IPS-NIHi11 (cell line): ENCODE results near the gene MAPK4.
A peak's percentile ranks its signal among the peaks of the same experiment; 100 is the strongest.

Experiments
- DNase-seq: peaks from one replicate; pipeline ENCODE4 v3.0.0; 2012; ENCODE audit warnings: mixed read lengths, low spot score

MAPK4 gene

DNA sequence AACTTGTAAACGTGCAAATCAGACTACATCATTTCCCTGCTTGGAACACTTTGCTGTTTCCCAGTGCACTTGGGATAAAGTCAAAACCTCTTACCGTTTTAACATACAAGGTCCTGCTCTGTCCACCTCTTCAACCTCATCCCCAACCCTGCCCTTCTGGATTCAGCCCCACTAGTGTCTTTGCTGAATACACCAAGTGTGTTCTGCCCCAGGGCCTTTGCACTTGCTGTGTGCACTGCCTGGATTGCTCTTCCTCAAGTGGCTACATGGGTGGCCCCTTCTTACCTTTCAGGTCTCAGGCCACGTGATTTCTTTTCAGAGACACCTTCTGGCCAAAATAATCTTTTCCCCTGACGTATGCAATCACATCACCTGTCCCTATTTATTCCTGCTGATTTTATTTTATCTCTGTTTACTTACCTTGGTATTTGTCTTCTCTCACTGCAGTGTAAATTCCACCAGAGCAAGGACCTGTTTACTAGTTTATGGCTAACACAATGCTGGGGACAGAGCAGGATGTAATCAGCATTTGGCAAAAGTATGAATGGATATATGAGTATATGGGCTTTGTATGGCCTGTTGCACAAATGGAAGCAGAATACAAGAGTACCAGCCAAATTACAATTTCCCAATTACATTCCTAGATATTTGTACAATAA, 63.9 kb downstream of the MAPK4 start:
- no peak for DNase-seq

GRCh38 chr18:50624981-50625380, 65.1 kb downstream of the MAPK4 start:
- no peak for DNase-seq

GRCh38 chr18:50626317-50626716, 66.4 kb downstream of the MAPK4 start:
- no peak for DNase-seq

DNA sequence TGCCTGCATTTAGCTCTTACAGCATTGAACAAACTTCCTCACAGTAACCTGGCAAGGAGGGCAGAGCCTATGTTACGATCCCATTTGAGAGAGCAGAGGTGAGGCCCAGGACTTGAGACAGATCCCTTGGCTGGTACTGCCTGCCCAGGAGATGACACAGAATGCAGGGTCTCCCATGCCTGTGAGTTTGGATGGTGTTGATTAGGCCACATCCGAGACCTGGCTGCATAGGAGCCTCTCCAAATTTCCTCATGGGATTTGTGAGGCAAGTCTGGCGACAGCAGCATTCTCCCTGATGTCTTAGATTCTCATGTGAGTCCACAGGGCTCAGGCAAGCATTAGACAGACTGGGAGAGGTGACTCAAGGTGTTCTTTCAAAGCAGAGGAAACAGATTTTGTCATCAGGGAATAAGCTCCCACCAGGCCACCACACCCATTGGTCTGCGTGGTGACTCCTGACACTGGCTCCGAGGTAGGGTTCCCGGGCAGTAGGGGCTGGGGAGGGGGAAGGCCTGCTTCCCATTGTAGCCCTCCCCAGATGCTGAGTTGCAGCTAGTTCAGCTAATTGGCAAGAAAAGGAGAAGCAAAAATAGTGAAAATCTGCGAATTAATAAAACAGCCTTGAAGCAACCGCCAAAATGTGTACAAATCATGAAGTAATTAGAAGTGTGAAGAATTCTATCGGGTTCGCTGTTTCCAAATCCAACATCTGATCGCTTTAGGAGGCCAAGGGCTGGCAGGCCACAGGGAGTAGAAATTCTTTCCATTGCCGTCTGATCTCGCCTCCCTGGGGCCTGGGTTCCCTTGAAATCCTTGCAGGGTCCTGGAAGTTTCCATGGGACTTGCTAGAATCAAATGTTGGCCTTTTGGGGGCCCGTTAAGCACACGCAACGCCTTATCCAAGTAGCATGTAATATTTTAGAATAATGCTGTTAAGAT, 68.0 kb downstream of the MAPK4 start:
- DNase-seq = no peak

DNA sequence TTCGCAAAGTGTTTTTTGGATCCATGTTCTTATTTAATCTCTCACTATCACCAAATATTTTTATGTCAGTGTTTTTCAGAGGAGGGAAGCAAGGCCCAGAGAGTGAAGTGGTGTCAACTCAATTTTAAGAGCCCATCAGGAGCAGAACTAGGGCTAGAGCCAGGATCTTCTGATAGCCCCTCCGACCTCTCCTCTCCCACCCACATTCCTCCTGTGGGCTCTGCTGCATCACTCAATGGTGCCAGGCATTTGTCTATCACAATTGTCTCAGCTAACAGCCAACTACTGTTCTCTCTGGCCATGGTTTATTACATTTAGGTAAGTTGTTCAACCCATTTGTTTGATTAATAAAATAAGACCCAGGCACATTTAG, 68.6 kb downstream of the MAPK4 start:
- no peak for DNase-seq

DNA sequence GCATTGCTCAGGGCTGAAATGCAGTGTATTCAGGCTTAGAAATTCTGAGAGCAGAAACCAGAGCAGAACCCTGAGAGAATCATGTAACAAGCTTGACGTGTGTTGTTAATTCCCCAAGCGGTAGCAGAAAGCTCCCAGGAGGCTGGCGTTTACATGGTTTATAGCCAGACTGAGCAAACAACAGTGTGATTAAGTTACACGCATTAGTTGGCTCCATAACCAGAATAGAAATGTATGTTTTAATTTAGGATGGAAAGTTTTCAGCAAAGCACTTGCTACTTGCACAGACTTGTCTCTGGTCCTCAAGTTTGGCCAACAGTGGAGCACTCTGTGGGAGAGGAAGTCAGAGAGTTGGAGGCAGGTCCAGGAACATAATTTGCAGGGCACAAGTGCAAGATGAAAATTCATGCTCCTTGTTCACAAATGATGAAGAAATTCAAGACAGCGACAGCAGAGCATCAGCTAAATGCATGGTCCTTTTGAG, 69.3 kb downstream of the MAPK4 start:
- DNase-seq = no peak

- no peak for DNase-seq
Observed at GRCh38 chr18:50630895-50631294, 71.0 kb downstream of the MAPK4 start.

GRCh38 chr18:50632895-50633515, 73.1 kb downstream of the MAPK4 start:
- no peak for DNase-seq

DNA sequence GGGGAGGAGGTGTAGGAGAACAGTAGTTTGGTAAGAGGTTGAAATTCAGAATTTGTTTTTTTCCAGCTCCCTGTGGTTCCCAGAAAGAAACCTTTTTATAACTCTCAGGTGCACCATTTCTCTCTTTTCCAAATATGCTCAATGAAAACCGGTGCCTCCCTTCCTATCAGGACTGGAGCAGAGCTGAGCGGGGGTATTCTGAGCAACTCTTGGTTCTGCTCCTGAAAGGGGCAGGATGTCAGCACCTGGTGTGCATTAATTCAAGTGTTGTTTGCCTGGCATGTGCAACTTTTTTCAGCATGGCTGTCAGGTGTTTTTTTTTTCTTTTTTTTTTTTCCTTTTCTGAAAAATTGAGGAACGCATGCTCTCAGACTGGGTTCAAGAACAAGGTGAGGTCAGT, 74.1 kb downstream of the MAPK4 start:
- no peak for DNase-seq

DNA sequence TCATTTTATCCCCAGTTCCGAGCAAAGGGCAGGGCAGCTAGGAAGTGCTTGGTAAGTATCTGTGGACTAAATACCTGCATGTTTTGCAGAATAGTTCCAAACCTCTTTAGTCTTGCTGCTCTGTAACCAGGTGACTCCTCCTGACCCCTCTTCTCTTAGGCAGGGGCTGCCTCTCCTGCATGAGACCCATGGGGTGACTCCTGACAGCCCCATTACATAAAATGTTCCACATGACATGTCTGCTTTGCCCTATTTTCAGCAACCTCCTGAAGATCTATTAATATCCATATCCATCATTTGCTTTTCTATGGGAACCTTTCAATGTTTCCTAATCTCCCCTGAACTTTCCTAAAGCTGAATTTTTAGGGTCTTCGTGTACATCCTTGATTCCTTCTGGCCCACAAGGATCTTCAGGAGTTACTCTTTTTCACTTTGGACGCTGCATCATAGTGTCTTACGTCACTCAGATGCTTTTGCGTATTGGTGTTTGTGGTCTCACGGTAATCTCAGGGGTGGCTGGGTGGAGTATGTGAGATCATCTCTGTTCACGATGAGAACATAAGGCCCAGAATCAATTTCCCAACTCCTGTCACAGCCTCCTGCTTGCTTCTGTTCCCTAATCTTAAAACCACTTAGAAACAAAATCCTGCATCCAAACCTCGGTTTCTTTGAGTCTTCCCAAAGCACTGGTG, 76.6 kb downstream of the MAPK4 start:
- no peak for DNase-seq

DNA sequence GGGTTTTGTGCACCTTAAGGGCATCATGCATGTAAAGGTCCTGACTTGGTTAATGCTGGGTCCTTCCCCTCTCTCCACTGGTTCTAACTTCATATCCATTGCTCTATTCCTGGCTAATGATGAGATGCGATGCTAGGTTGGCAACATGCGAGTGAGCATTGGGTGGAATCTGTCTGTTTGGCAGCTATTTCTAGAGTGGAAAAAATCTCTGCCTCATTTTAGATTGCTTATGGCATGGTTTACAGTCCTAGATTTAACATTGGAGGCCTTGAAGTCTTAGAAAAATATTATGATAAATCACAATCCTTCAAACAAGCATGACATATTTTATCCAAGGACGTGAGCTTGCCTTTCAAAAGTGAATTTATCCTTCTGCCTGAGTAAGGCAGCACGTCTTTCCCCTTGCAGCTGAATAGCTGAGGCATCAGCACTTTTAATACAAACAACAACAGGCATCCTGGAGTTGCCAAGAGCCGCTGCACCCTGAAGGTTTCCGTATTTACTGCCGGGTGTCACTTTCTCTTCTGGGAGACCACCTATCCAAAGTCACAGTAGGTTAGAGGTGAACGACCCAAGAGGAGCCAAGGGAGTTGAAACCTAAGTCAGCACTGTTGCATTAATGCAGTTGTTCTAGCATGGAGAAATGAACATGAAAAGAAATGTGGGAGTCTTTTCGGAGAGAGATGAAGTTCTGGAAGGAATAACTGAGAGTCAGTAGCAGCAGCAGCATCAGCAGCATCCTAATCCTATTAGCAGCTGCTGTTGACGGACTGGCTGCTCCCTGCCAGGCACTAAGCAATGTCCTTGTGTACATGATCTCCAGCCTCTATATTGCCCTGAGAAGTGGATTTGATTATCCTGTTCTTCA, 78.4 kb downstream of the MAPK4 start:
- DNase-seq = no peak

- peak; percentile 63 for DNase-seq
Observed at GRCh38 chr18:50638884-50639420, 79.1 kb downstream of the MAPK4 start.

DNA sequence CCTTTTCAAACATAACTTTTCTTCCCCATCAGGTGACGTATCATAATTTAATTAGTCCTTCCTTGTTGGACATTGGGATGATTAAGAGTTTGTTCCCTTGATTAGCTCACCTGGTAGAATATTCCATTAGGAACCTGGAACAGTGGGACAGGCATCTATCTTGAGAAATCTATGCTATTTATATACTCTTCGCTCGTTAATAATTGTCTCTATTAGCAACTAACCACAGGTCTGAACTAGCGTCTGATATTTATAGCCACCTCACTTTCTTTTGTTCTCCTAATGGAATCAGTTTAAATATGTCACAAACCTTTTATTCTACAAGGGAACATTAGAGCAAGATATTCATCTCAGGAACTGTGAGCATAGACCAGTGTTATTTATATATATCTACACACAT, 79.8 kb downstream of the MAPK4 start:
- no peak for DNase-seq

DNA sequence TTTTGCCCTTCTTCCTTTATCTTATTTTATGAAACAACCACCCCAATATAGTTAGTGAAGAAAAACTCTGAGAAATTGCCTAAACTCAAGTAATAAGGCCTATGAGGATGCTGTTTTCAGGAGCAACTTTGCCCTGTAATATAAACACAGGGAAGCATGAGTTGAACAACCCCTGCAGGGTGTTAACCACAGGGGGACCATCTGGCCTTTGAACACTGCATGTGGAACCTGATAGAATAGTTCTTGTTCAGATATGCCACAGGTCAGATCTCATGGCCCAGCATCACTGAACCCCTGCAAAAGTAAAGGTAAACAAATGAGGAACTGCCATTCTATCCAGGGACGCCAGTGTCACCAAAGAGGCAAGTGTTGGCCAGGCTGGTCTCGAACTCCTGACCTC, 82.6 kb downstream of the MAPK4 start:
- DNase-seq = no peak

DNA sequence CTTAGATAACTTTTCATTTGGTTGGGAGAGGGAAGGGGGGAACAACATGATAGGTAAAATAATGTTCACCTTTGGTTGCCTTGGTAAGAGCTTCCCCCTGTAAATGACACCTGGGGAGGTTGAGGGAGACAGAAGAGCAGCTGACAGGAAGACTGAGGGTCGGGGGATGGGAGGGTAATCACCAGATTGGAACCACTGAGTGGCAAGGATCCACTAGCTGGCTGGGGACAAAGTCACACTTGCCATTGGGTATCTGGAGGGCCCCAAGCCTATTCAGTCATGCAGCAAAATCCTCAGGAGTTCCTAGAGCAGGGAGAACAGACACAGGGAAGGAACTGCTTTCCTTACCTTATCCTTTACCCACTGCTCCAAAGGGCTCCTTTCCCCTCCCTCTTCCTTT, 84.3 kb downstream of the MAPK4 start:
- DNase-seq = no peak

DNA sequence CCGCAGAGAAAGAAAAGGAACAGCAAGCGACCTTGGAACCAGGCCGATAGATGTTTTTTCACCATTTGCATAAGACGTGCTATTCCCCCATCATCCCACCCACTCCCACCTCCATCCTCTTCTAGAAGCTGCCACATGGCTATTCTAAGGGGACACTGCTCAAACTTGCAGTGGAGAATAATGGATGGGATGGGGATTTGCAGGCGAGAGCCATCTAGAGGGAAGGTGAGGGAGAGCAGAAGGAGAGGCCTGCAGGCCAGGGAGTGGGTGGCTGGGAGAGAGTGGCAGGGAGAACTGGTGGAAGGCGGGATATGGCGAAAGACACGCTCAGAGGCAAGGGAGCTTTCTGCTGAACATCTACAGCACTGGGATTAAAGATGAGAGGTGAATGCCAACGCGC, 84.9 kb downstream of the MAPK4 start:
- peak; percentile 65 for DNase-seq

GRCh38 chr18:50647237-50647636, 87.3 kb downstream of the MAPK4 start:
- DNase-seq = no peak

- DNase-seq = no peak
Observed at GRCh38 chr18:50647792-50648191, 87.9 kb downstream of the MAPK4 start.

- DNase-seq = no peak
Observed at GRCh38 chr18:50649821-50650220, 89.9 kb downstream of the MAPK4 start.

- DNase-seq = no peak
Observed at GRCh38 chr18:50651334-50651733, 91.4 kb downstream of the MAPK4 start.
